Measurements from ENCODE around the gene RRP36.
A peak's percentile ranks its signal among the peaks of the same experiment; 100 is the strongest.

Gene RRP36

DNA sequence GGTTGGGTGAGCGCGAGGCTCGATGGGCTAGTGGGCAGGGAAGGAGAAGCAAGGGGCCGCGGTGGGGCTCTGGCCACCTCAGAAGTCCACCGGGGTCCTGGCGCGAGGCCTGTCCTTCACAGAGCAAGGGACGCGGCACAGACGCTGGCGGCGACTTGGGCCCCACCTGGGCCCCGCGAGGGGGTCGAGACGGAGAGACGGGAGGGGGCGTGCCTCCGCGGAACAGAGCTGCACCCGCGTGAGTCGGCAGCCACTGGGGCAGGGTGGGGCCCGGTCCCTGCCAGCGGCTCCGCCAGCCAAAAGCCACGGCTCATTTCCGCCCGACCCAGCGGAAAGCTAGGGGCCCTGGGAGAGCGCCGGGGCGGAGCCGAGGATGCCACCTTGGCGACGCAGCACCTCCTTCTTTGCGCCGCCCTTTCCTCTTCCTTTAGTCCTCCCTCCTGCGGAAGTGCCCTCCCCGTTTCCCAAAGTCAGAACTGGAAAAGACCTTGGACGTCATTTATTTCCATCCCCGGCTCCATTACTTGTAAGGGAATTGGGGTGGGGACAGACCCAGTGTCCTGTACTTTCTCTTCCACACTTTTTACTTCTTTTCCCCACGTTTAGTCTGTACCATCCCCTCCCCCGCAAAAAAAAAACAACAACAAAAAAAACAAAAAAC, 32.3 kb downstream of the RRP36 start, which contains the start of gene CUL7:
Gene CUL7, minus strand, starts transcription at position 307 of the 661 bp plus-strand sequence. CDS start 1,063 bp downstream, outside the sequence.
- ATAC-seq (ENCODE audit: low read depth) = peak; percentile 96
- Histone ChIP-seq H3K27ac (ENCODE audit: poor library complexity, severe bottlenecking) (peak within 1 kb of the TSS; percentile 77), H3K27me3 (ENCODE audit: insufficient read depth, poor library complexity, severe bottlenecking) (no peaks in the 10 kb centered on the region), H3K4me3 (ENCODE audit: severe bottlenecking) (peak within 1 kb of the TSS; percentile 83), H3K9me3 (ENCODE audit: severe bottlenecking) (no peaks in the 10 kb centered on the region), H3K36me3 (ENCODE audit: low read depth) (peaks cover 61% of the 10 kb centered on the region), H3K4me1 (ENCODE audit: insufficient read depth, poor library complexity, severe bottlenecking) (peaks cover 5% of the 10 kb centered on the region)
- DNase-seq (ENCODE audit: low spot score) = peak; percentile 93
- TF ChIP-seq, protein P1, sequence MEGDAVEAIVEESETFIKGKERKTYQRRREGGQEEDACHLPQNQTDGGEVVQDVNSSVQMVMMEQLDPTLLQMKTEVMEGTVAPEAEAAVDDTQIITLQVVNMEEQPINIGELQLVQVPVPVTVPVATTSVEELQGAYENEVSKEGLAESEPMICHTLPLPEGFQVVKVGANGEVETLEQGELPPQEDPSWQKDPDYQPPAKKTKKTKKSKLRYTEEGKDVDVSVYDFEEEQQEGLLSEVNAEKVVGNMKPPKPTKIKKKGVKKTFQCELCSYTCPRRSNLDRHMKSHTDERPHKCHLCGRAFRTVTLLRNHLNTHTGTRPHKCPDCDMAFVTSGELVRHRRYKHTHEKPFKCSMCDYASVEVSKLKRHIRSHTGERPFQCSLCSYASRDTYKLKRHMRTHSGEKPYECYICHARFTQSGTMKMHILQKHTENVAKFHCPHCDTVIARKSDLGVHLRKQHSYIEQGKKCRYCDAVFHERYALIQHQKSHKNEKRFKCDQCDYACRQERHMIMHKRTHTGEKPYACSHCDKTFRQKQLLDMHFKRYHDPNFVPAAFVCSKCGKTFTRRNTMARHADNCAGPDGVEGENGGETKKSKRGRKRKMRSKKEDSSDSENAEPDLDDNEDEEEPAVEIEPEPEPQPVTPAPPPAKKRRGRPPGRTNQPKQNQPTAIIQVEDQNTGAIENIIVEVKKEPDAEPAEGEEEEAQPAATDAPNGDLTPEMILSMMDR (IDR thresholded peaks at IDR 0.05; ENCODE audit: poor library complexity, severe bottlenecking) = no peak

DNA sequence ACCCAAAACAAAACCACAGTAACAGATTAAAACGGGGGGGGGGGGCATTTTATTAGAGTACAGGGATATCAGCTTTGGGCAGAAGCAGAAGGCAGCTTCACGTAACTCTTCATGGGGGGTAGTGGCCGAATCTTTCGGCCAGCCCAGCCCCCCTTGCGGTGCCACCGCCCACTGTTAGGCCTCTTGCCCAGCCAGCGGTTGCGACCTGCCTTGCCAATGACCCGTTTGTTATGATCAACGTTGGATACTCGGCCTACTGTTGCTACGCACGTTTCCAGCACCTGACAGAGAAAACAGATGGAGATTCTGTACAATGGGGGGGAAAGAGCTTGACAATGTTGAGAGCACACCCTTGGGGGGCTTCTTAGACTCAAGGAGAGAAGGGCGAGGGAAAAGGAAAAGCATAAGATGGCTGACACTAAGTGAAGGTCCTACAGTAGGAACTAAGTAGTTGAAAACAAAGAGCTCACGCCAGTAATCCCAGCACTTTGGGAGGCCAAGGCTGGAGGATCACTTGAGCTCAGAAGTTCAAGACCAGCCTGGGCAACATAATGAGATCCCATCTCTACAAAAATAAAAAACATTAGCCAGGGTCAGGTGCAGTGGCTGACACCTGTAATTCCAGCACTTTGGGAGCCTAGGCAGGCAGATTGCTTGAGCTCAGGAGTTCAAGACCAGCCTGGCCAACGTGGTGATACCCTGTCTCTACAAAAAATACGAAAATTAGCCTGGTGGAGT, 33.0 kb downstream of the RRP36 start:
- H3K27ac ChIP-seq (ENCODE audit: poor library complexity, severe bottlenecking) = peak overlapping the region; percentile 77
- H3K4me3 ChIP-seq (ENCODE audit: severe bottlenecking) = peak overlapping the region; percentile 83
- peaks cover 5% of the 10 kb centered on the region for H3K4me1 ChIP-seq (ENCODE audit: insufficient read depth, poor library complexity, severe bottlenecking)
- H3K36me3 ChIP-seq (ENCODE audit: low read depth) = peaks cover 54% of the 10 kb centered on the region
- ATAC-seq (ENCODE audit: low read depth) (no peak), DNase-seq (ENCODE audit: low spot score) (no peak)
- H3K9me3 ChIP-seq (ENCODE audit: severe bottlenecking) = no peaks in the 10 kb centered on the region
- H3K27me3 ChIP-seq (ENCODE audit: insufficient read depth, poor library complexity, severe bottlenecking) = no peaks in the 10 kb centered on the region
- TF ChIP-seq, protein P1 (IDR thresholded peaks at IDR 0.05; ENCODE audit: poor library complexity, severe bottlenecking) = no peak

DNA sequence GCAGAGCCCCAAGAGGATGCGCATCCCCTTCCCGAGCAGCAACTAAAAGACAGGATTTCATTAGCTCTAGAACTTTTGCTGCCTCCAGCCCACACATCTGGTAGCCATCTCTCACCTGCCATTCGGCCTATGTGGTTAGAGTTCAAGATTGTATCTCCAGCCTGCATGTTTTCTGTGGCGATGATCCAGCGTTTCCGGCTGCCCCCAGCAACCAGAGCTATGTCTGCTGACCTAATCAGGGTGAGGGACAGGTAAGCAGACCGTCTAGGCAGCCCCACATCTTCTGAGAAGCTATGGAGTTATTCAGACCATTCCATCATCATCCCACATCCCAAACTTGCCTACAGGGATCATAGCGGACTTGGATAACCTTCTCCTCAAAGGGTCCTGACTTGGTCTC, 34.5 kb downstream of the RRP36 start:
- Histone ChIP-seq H3K4me3 (ENCODE audit: severe bottlenecking) (no peak overlapping the region), H3K27ac (ENCODE audit: poor library complexity, severe bottlenecking) (peak overlapping the region; percentile 77), H3K9me3 (ENCODE audit: severe bottlenecking) (no peaks in the 10 kb centered on the region), H3K4me1 (ENCODE audit: insufficient read depth, poor library complexity, severe bottlenecking) (peaks cover 5% of the 10 kb centered on the region), H3K27me3 (ENCODE audit: insufficient read depth, poor library complexity, severe bottlenecking) (no peaks in the 10 kb centered on the region), H3K36me3 (ENCODE audit: low read depth) (peaks cover 38% of the 10 kb centered on the region)
- DNase-seq (ENCODE audit: low spot score) (no peak), ATAC-seq (ENCODE audit: low read depth) (no peak)
- TF ChIP-seq, protein P1 (IDR thresholded peaks at IDR 0.05; ENCODE audit: poor library complexity, severe bottlenecking) = no peak

DNA sequence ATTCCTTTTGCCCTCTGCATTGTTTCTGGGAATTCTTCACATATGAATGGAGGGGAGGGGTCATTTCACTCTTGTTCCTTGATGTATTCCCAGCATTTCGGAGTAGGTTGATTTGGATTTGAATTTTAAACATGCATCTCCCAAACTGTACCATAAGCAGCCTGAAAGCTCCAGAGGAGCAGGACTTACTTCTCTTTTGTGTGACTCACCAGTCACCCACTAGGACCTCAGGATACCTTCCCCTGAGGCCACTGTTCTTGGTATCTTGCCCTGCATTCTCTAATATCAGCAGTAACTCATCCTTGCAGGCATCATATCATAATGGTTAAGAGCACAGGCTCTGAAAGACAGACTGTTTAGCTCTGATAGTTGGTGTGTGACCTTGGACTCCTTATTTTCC, 37.1 kb downstream of the RRP36 start:
- Histone ChIP-seq H3K27me3 (ENCODE audit: insufficient read depth, poor library complexity, severe bottlenecking) (no peaks in the 10 kb centered on the region), H3K9me3 (ENCODE audit: severe bottlenecking) (no peaks in the 10 kb centered on the region), H3K4me3 (ENCODE audit: severe bottlenecking) (peak overlapping the region; percentile 65), H3K36me3 (ENCODE audit: low read depth) (peaks cover 32% of the 10 kb centered on the region), H3K27ac (ENCODE audit: poor library complexity, severe bottlenecking) (peak overlapping the region; percentile 60), H3K4me1 (ENCODE audit: insufficient read depth, poor library complexity, severe bottlenecking) (no peaks in the 10 kb centered on the region)
- TF ChIP-seq, protein P1 (IDR thresholded peaks at IDR 0.05; ENCODE audit: poor library complexity, severe bottlenecking) = no peak
- DNase-seq (ENCODE audit: low spot score) (no peak), ATAC-seq (ENCODE audit: low read depth) (no peak)

All from RWPE2 (cell line).